BJ (cell line): Measurements from ENCODE around the gene AAGAB. TPM values are rescaled to one million over a fixed set of nuclear protein-coding genes. Genes with fewer than 3 reads are reported as not detected.

Experiments
- CTCF ChIA-PET: fragments of 350-600 bp; formaldehyde crosslinking; extraction: SDS; loops from one replicate; lab custom pipeline; 2021; ENCODE audit warnings: antibody characterized with exemption, inconsistent platforms; lab: Yijun Ruan, JAX
- POLR2A ChIA-PET: fragments of 300-600 bp; sonication (Branson Sonifier 250); formaldehyde crosslinking; extraction: SDS; loops from one replicate; lab custom pipeline; 2021; ENCODE audit warnings: antibody characterized with exemption; lab: Charles Lee
- DNase-seq: peaks from one replicate; pipeline ENCODE4 v3.0.0-alpha.2; 2011; ENCODE audit warnings: low read depth
- H3K27me3 ChIP-seq: 2 replicates; pipeline ENCODE4 v1.6.0; 2011; ENCODE audit warnings: low read length; ENCODE audit not compliant: control insufficient read depth, insufficient read depth
- H3K36me3 ChIP-seq: 2 replicates; pipeline ENCODE4 v1.5.1; 2011; ENCODE audit warnings: low read length; ENCODE audit not compliant: control insufficient read depth, insufficient read depth
- H3K4me3 ChIP-seq: 2 replicates; pipeline ENCODE4 v1.5.1; 2011; ENCODE audit warnings: low read depth, mild to moderate bottlenecking, control low read depth, low read length
- CTCF ChIP-seq: IDR thresholded peaks from 2 replicates; pipeline ENCODE4 v1.5.1; 2011; ENCODE audit warnings: low read depth, mild to moderate bottlenecking, control low read depth, inconsistent platforms, low read length, moderate library complexity; ENCODE audit not compliant: insufficient read depth
- polyA plus RNA-seq: library from polyadenylated mRNA; depleted of rRNA; stranded (reverse); fragments of >200 nt; gene quantifications from 2 replicates; pipeline ENCODE4 v1.2.3, GENCODE V29; 2011

AAGAB gene
- polyA plus RNA-seq, 1 experiment, result 28.4 TPM

- ChIA-PET CTCF (interaction anchor here (1.3 kb wide), 1 partner anchor 8 kb away, joined by 6 read pairs; no protein-coding TSS in a partner anchor), POLR2A (no interaction called here)
- peaks cover 21% of the 10 kb centered on the region for H3K36me3 ChIP-seq
Measured at GRCh38 chr15:67173005-67173404, 81.5 kb downstream of the AAGAB start.

GRCh38 chr15:67172172-67172571 is 82.3 kb downstream of the AAGAB start:
- DNase-seq, result no peak
- Histone ChIP-seq H3K36me3 (peaks cover 27% of the 10 kb centered on the region), H3K27me3 (no peaks in the 10 kb centered on the region), H3K4me3 (no peak overlapping the region)
- ChIA-PET POLR2A (no interaction called here), CTCF (interaction anchor here (0.6 to 1.3 kb wide), 2 partner anchors 8 to 27 kb away, joined by 4 to 6 read pairs; no protein-coding TSS in a partner anchor)
- no peak for TF ChIP-seq CTCF

More at GRCh38 chr15:67173005-67173404, 81.5 kb downstream of the AAGAB start:
- Histone ChIP-seq H3K27me3 (no peaks in the 10 kb centered on the region), H3K4me3 (no peak overlapping the region)
- no peak for TF ChIP-seq CTCF
- DNase-seq, result no peak

GRCh38 chr15:67171471-67171870 is 83.0 kb downstream of the AAGAB start:
- Histone ChIP-seq H3K36me3 (peaks cover 33% of the 10 kb centered on the region), H3K27me3 (no peaks in the 10 kb centered on the region), H3K4me3 (no peak overlapping the region)
- CTCF ChIA-PET, result interaction anchor here (0.6 to 1.3 kb wide), 2 partner anchors 9 to 27 kb away, joined by 4 to 6 read pairs; no protein-coding TSS in a partner anchor
- POLR2A ChIA-PET, result no interaction called here
- no peak for DNase-seq
- TF ChIP-seq CTCF, result no peak

- Histone ChIP-seq H3K4me3 (no peak overlapping the region), H3K27me3 (no peaks in the 10 kb centered on the region), H3K36me3 (peaks cover 43% of the 10 kb centered on the region)
- DNase-seq, result no peak
- no peak for TF ChIP-seq CTCF
- ChIA-PET CTCF (no interaction called here), POLR2A (no interaction called here)
Measured at GRCh38 chr15:67170143-67170925, 84.1 kb downstream of the AAGAB start.

GRCh38 chr15:67168694-67169093 is 85.8 kb downstream of the AAGAB start:
- DNase-seq, result no peak
- TF ChIP-seq CTCF, result no peak
- CTCF ChIA-PET, result no interaction called here
- no peak overlapping the region for H3K4me3 ChIP-seq
- POLR2A ChIA-PET, result interaction anchor here (0.6 to 0.8 kb wide), 2 partner anchors 10 to 210 kb away, joined by 3 to 15 read pairs; no protein-coding TSS in a partner anchor
- H3K27me3 ChIP-seq, result no peaks in the 10 kb centered on the region
- H3K36me3 ChIP-seq, result peaks cover 43% of the 10 kb centered on the region
